HG03159 (cell line): ENCODE measurements around the gene KRAS.

Source experiments
- ATAC-seq: cut with Tn5 transposase; IDR thresholded peaks from one replicate; pipeline ENCODE4 v1.9.1; 2021; ENCODE audit warnings: mild to moderate bottlenecking, moderate library complexity; ENCODE audit not compliant: unreplicated experiment

The KRAS gene

GRCh38 chr12:25197608-25198007 is 53.1 kb downstream of the KRAS start:
- no peak for ATAC-seq

GRCh38 chr12:25195056-25195971 is 55.4 kb downstream of the KRAS start, which contains the start of the genes DNAI7 and ETFRF1:
Gene DNAI7 (minus strand): TSS chr12:25195160. CDS start chr12:25195078, 82 bp downstream.
Gene ETFRF1 (plus strand): TSS chr12:25195237. CDS start chr12:25203957, 8,720 bp downstream.
- ATAC-seq = peak; percentile 94

GRCh38 chr12:25194722-25195055 is 56.0 kb downstream of the KRAS start:
- ATAC-seq = no peak

- ATAC-seq = no peak
Observed at GRCh38 chr12:25194214-25194613, 56.5 kb downstream of the KRAS start.

- no peak for ATAC-seq
Observed at GRCh38 chr12:25190793-25191192, 59.9 kb downstream of the KRAS start.

- no peak for ATAC-seq
Observed at GRCh38 chr12:25189656-25190055, 61.1 kb downstream of the KRAS start.

GRCh38 chr12:25187781-25188180 is 62.9 kb downstream of the KRAS start:
- ATAC-seq = no peak

GRCh38 chr12:25186788-25187402 is 63.8 kb downstream of the KRAS start:
- ATAC-seq = peak; percentile 84

- peak; percentile 50 for ATAC-seq
Observed at GRCh38 chr12:25186038-25186787, 64.5 kb downstream of the KRAS start.

GRCh38 chr12:25184132-25184531 is 66.6 kb downstream of the KRAS start:
- ATAC-seq = no peak

- ATAC-seq = no peak
Observed at GRCh38 chr12:25182765-25183164, 68.0 kb downstream of the KRAS start.

GRCh38 chr12:25162866-25163265 is 87.9 kb downstream of the KRAS start:
- no peak for ATAC-seq

- ATAC-seq = no peak
Observed at GRCh38 chr12:25156061-25156460, 94.7 kb downstream of the KRAS start.

GRCh38 chr12:25155022-25155576 is 95.6 kb downstream of the KRAS start:
- ATAC-seq = peak; percentile 54
